ENCODE data around the gene DOK6.

DOK6 gene

DNA sequence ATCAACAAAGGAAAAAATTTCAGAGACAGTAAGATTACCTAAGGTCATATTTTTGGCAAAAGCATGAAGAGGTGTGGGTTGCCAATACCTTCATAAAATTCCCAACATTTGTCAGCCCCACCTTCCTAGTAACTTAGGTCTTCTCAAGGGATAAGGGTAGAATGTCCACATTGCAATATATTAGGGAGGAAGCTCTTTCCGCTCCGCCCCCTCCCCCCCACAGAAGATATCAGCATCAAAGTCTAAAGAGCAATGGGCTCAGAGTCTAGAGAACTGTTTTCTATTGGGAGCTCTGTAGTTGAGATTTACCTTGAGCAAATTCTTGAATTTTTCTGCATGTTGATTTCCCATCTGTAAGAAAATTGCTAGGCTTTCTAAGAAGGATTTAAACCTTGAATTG, 346.7 kb downstream of the DOK6 start:
- no peak for DNase-seq (ENCODE audit: low read depth in 2 of 2)

DNA sequence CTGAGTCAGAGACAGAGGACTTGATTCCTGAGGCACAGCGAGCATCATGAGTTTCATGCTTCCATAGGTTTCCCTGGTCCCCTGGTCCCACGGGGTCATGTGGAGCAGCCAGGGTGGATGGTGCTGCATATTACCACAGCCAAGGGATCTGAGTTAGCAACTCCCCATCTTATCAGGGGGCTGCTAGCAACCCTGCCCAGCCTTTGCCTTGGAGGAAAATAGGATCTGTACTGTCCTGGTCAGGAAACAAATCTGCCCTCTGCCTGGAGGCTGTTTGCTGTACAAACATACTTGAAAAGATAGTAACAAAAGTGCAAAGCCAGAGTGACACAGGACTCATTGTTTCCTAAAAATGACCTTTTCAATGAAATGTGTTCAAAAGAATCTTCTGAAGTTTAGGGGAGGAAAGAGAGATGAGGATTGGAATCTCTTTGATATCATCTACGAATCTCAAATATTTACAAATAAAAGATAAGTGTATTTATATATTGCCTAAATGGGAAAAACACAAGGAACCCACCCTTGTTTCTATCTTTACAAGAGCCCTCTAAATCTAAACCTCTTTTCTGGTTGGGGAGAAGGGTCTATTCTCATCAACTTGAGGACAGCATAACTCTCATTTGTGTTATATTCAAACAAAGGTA, 352.2 kb downstream of the DOK6 start:
- no peak for DNase-seq (ENCODE audit: low read depth in 2 of 2)

DNA sequence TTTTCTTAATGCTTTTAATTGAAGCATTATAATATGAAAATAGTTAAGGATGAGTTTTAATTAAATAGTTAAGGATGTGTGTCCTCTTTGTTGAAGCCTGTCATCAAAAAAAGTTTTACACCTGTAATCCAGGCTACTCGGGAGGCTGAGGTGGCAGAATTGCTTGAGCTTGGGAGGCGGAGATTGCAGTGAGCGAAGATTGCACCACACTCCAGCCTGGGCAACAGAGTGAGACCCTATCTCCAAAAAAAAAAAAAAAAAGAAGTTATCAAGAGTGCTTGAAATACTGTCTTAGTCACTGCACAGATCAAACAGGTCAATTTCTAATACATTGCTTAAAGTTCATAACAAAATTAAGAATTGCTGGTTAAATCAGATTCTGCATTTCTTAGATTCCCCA, 353.4 kb downstream of the DOK6 start:
- no peak for DNase-seq (ENCODE audit: low read depth in 2 of 2)

DNA sequence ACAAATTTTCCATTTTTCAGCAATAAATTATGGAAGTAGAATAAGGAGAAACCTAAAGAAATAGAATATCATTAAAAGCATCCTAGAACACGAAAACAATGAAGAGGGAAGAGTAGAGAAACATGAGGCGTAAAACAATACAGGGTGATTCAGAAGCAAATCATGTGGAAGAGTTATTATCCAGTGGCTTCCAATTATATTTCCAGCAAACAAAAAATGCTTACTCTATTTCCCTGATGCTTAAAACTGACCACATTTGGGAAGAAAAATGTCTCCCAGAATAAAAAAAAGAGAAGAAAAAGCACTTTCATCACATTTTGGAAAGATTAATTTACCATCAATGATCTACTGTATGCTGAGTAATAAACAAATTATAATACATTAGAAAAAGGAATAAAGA, 354.4 kb downstream of the DOK6 start:
- DNase-seq (ENCODE audit: low read depth in 2 of 2) = no peak

DNA sequence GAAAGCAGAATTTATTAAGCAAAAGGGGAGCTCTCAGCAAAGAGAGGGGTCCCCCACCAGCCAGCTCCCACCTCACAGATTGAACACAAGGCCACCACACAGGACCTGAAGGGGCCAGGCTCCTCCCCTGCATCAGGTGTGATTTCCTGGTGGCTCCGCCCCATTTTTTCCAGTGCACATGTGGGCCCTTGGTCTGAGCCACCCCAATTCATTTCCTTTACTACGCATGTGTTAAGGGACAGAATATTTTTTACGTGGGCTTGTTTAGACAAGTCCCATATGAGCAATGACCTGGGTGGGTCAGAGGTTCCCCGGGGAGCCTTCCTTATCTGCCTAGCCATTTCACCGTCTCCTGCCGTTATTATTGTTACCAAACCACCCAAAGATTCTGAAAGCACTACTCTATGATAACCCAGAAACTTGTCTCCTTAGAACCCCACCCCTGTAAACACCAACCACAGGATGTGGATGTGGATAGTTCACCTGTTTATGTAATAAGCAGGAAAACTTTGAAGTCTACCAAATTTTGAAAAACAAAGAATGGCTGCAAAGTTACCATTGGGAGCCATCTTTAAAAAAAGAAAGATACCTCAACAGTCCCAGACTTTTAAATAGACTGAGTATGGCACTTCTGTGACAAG, 355.3 kb downstream of the DOK6 start:
- DNase-seq (ENCODE audit: low read depth in 2 of 2) = no peak

DNA sequence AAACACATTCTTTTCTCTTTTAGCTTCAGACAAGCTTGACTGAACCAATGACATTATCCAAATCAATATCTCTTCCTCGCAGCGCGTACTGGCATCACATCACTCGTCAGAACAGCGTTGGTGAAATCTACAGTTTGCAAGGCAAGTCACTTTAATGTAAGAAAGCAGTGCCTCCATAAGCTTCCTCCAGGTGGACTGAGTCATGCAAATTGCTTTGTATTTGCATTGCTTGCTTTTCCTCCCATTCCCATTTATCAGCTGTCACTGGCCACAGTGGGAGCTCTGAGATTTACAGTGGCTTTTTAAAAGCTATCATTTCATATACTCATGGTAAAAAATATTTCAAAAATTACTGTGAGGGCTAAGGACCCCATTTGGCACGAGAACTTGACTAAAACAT, 357.0 kb downstream of the DOK6 start:
- no peak for DNase-seq (ENCODE audit: low read depth in 2 of 2)

DNA sequence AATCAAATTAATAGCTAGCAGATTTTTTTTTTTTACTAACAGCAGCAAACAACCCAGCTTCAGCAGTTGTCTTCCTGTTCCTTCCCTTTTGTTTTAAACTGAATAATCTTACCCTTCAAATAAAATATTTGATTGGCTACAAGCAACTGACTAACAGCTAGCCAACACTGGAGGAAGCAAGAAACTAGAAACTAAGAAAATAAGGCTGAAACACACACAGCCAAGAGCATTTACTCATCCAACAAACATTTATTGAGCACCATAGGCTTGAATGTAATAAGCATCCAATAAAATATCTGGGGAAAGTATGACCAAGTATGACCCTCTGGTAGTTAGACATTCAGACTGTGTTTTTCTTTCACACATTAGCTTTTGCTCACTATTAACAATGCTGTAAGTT, 357.8 kb downstream of the DOK6 start:
- DNase-seq (ENCODE audit: low read depth in 2 of 2) = no peak

DNA sequence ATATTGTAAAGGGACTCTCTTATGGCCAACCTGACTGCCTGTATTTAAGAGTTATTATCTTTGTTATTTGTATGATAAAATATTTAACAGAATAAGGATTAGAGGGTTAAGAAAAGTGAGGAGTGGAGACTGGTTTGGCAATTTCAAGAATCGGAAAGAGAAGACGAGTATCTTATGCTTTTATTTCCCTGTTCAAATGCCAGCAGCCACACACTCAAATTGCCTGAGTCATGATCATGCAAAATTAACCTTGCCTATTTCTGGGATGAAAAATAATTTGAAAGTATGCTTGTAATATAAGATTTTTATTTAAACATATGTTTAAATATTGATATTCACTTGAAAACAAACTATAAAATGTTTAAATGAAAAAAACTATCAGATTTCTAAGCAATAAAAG, 358.4 kb downstream of the DOK6 start:
- DNase-seq (ENCODE audit: low read depth in 2 of 2) = no peak

DNA sequence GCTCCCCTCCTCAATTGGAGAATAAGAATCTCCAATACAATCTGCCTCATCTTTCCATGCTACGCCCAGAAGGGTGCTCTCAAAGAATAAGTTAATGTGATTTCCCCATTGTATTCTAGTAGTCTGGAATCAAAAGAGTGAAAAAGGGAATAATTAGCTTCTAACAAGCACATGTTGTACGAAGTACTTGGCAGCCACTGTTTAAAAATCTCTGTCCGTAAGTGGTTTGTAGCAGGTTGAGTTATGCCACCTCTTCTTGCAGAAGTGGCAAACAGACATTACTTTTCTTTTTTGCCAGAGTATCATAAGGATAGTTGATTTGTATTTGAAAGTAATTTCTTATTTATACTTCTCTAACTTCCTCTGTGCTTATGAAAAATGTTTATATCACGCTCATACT, 362.3 kb downstream of the DOK6 start:
- DNase-seq (ENCODE audit: low read depth in 2 of 2) = no peak

DNA sequence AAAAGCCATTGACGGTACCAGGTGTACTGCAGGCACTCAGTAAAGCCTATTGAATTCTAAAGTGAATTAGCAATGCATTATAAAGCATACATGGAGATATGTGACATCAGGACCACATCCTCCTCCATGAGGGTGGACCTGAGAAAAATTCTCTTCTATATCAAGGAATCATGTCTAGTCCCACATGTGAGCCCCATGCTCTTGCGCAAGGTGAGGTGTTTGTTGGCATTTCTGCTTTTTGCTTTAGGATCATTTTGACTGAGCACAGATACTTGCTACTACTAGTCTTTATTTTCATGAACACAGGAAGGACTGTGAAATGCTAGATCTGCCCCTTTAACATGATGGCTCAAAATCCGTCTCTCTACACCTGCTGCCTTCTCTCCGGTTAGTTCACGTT, 363.1 kb downstream of the DOK6 start:
- no peak for DNase-seq (ENCODE audit: low read depth in 2 of 2)

DNA sequence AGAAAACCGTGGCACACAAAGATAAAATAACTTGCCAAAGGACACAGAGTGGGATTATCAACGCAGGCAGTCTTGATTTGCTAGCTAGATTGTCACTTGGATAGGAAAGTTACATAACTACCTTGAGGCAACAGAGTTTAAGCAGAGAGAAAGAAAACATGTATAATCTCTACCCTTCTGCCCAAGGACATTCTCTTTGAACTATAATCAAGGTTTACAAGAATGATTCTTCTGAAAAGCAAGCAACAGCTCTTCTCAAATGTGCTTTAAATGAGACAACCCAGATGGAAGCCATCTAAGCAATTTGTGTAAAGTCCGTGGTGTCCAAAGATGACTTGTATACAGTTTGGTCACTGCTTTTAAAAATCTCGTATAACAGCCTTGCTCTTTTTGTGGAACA, 369.6 kb downstream of the DOK6 start:
- DNase-seq (ENCODE audit: low read depth in 2 of 2) = no peak

DNA sequence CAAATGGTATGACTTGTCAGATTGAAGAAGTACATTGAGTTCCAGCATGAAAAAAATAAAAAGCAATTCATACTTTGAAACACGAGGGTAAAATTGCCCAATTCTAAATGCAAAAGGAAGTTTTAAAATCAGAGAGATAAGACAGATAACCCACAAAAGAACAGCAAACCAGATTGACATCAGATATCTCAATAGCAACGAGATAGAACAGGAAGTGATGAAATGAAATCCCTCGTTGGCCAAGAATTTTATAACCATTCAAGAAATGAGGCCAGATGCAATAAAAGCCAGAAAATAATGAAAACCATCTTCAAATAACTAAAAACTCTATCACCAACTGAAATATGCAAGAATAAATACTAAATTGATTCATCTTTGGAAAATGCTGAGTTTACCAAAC, 374.1 kb downstream of the DOK6 start:
- no peak for DNase-seq (ENCODE audit: low read depth in 2 of 2)

DNA sequence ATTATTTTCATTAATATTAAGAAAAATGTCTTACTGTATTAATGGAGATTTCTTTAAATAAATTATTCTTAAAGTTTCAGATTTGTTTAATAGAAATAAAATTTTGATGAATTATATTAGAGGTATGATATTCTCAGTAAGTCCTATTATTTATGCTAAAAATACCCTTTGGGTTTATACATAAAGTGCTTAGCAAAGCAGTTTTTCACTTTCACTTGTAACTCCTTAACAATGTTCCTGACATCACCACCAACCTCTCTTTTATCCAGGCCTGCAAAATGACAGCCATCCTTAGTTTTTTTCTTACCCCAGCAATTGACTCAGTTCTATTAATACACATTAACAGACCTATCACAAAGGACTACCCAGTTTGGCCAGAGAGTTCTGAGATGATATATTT, 376.6 kb downstream of the DOK6 start:
- no peak for DNase-seq (ENCODE audit: low read depth in 2 of 2)

DNA sequence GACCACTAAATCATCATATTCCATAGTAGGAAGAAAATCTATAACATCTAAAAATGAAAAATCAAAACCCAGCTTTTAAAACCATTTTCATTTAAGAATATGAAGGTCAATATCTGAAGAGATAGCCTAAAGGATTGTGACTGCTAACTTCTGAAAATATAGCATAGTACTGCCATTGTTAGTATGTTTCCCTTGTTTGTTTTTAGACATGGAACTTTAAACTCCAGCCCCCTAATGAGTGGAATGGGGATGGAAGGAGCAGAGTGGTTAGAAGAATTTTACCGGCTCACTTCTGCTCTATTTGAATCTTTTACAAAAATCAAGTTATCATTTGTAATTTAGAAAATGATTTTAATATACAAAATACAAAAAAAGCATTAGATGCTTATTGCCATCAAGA, 378.0 kb downstream of the DOK6 start:
- DNase-seq (ENCODE audit: low read depth in 2 of 2) = no peak

DNA sequence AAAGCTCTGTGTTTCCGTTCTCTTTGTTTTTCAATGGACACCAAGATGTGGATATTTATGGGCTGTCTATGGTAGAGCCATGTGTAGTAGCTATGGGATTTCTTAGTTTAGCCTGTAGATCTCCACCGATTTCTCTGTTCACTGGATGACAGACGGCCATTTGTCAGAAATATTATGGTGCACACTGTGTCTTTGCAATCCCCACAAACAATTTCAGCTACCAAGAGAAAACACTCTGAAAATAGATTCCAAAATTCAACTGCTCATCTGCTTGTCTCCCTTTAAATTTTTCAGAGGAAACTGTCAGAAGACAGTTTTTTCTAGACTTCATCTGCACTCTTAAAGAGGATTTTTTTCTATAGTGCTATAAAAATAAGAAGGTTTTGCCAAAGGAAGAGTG, 380.2 kb downstream of the DOK6 start:
- no peak for DNase-seq (ENCODE audit: low read depth in 2 of 2)

DNA sequence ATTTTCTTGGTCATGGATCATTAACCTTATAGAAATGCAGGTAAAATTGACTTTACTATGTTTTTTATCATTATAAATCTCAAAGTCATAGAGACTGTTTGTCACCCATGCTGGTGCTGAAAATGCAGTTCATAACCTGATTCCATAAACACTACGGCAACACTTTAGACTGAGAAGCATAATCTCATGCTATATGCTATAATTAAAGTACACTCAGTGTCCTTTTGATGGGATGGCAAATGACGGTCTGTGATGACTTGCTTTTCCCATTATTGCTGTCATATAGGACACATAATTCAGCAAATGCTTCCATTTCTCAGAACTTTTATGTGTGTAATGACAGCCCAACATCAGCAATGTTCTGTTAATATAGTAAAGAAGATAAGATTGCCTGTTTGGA, 384.1 kb downstream of the DOK6 start:
- DNase-seq (ENCODE audit: low read depth in 2 of 2) = no peak

DNA sequence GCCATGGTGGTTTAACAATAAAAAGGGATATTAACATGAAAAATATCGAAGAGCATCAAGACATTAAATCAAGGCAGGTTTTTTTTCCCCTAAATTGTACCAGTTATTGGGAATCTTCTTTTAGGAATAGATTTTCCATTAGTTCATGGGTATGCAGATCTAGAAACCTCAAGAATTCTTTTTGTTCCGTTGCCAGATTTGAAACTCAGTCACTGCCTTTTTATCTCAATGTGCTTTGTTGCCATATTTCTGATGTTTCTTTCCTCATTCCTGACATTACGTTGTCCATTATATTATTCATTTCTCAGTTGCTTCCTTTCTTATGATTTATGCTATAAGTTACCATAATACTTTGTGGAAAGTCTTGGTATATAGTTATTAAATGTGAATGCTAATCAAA, 384.8 kb downstream of the DOK6 start:
- DNase-seq (ENCODE audit: low read depth in 2 of 2) = no peak

DNA sequence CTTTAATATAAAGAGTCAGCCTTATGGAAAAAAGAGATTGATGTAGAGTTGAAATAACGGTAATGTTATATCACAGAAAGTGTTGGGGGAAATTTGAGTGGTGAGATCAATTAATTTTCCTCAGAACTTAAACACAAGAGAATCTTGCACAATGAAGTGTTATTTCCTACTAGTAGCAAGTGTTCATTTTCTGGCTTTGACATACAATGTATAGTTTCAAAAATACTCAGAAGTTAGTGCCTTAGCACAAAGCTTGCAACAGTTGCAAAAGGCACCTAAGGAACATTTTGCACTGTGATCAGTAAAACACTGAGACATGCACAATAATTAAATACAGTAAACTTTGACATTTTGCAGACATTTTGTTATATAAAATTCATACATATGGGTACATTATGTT, 385.7 kb downstream of the DOK6 start:
- DNase-seq (ENCODE audit: low read depth in 2 of 2) = no peak

DNA sequence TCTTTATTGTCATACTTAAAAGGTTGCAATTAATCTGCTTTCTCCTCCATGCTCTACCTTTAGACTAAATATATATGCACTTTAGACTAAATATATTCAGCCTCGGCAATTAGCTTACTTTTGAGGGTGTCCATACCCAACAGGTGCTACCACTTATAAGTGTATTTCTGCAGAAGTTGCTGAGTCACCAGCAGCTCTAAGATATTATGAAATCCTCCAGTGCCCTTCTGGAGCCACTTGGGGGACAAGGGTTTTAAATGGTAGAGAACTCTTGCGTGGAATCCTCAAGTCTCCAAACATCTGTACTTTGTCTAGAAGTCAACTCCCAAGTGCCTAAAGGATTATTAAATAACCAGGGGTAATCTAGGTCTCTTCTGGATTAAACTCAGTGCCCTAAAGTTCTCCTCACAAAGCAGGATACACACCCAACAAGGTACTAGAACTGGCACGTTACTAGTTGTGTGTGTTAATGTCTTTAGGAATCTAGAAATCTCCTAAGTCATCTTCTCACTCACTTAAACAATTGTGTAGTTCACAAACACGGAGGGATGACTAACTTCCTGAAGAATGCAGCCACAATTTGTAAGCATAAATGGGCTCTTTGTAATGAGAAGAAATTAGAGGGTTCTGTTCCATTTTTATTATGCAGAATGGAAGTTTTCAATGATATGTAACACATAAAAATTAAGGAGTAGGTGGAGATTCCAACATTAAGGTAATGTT, 387.3 kb downstream of the DOK6 start:
- DNase-seq (ENCODE audit: low read depth in 2 of 2) = no peak

DNA sequence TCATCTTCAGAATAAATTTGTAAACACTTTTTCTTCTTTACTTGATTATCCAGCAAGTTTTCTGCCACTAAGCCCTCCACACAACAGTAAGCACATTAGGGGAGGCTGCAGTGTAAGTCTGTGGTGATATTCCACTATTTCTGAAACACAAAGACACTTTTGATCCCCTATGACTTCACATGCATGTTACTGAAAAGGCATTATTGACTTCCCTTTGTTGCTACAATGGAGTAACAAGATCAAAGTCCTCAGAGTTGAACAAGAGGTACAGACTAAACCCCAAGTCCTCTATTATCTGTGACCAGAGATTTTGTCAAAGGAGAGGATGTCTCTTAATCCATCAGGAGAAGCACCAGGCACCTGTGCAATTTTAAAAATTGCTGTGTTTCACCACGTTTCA, 389.1 kb downstream of the DOK6 start:
- no peak for DNase-seq (ENCODE audit: low read depth in 2 of 2)

DNA sequence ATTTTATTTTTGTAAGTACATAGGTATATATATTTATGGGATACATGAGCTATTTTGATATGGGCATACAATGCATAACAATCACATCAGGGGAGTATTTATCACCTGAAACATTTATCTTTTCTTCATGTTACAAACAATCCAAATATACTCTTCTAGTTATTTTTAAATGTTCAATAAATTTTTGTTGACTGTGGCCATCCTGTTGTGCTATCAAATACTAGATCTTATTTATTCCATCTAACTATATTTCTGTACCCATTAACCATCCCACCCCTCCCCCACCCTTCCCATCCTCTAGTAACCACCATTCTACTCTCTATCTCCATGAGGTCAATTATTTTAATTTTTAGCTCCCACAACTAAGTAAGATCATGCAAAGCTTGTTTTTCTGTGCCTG, 390.0 kb downstream of the DOK6 start:
- no peak for DNase-seq (ENCODE audit: low read depth in 2 of 2)

DNA sequence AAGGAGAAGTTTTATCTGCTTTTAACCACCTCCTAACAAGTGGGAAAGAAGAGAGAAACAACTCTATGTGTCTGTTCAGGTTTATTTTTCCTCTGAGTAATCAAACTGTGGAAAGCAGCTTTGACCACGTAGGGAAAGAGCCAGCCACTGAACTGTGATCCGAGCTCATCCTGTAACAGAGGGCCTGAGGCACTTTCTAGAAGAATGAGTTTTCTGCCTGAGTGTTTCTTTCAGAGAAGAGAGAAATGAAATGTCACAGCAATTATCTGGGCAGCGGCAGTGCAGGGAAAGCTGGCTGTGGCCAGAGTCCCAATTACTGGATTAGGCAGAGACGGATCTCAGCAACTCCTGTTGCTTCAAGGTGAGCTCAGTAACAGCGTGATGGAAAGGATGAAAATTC, 395.1 kb downstream of the DOK6 start:
- no peak for DNase-seq (ENCODE audit: low read depth in 2 of 2)

DNA sequence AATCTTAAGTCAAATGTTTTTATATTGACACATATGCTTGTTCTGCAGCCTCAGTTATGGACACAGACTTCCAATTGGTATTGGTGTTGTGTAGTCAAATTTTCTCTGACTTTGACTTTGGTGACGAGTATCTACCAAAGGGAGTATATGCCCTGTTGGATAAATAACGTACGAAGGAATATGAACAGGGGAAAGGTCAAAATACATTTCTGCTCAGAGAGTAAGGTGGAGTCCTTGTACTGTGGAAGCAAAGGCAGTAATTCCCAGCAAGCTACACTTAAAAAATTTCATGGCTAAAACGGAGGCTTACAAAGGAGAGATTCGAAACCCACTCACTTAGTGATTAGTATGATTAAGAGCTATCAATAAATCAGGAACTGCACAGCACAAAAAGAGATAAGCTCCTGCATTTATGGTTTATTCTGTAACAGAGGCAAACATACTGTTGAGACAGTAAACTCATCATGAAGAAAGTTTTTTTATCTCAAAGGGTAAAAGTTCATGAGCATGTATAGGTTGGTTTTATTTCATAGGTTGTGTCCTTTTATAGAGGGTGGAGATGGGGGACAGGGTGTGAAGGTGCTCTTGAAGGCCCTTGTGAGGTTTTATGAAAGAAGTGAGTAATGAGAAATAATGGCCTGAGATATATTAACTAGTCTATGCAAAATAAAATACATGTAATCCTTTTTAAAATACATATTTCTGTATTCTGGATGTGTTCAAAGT, 404.3 kb downstream of the DOK6 start:
- no peak for DNase-seq (ENCODE audit: low read depth in 2 of 2)
